Measurements from ENCODE around the gene ANAPC2.

DNA sequence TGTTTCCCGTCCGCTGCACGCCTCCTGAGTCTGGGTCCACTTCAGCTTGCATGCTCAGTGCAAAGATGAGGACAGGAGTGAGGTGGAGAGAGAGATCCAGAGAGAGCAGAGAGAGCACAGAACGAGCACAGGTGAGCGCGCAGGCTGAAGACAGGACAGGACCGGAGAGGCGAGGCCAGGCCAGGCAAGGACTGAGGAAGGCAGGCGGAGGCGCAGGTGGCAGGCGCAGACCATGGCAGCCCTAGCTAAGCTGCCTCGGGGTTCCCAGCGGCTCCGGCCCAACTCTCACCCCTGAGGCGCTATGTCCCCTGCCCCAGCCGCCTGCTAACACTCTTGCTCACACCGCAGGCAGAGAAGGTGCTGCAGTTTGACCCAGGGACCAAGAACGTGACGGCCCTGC, 39.7 kb downstream of the ANAPC2 start:
- no peak for TF ChIP-seq ATF6 (CRISPR knock-in tag; IDR thresholded peaks at IDR 0.05)
- TF ChIP-seq, protein P1, sequence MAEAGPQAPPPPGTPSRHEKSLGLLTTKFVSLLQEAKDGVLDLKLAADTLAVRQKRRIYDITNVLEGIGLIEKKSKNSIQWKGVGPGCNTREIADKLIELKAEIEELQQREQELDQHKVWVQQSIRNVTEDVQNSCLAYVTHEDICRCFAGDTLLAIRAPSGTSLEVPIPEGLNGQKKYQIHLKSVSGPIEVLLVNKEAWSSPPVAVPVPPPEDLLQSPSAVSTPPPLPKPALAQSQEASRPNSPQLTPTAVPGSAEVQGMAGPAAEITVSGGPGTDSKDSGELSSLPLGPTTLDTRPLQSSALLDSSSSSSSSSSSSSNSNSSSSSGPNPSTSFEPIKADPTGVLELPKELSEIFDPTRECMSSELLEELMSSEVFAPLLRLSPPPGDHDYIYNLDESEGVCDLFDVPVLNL (CRISPR knock-in tag; IDR thresholded peaks at IDR 0.05; ENCODE audit: borderline replicate concordance, low read depth), result no peak
- TF ChIP-seq ZNF138 (CRISPR knock-in tag; conservative IDR thresholded peaks at IDR 0.05), result no peak
- TF ChIP-seq CTCF (IDR thresholded peaks at IDR 0.05), result no peak
- TF ChIP-seq, protein P2, sequence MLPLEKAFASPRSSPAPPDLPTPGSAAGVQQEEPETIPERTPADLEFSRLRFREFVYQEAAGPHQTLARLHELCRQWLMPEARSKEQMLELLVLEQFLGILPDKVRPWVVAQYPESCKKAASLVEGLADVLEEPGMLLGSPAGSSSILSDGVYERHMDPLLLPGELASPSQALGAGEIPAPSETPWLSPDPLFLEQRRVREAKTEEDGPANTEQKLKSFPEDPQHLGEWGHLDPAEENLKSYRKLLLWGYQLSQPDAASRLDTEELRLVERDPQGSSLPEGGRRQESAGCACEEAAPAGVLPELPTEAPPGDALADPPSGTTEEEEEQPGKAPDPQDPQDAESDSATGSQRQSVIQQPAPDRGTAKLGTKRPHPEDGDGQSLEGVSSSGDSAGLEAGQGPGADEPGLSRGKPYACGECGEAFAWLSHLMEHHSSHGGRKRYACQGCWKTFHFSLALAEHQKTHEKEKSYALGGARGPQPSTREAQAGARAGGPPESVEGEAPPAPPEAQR (CRISPR knock-in tag; IDR thresholded peaks at IDR 0.05), result no peak

Data from WTC11 (cell line).